ENCODE results near the gene RNF149.
A peak's percentile ranks its signal among the peaks of the same experiment; 100 is the strongest.

Gene RNF149

DNA sequence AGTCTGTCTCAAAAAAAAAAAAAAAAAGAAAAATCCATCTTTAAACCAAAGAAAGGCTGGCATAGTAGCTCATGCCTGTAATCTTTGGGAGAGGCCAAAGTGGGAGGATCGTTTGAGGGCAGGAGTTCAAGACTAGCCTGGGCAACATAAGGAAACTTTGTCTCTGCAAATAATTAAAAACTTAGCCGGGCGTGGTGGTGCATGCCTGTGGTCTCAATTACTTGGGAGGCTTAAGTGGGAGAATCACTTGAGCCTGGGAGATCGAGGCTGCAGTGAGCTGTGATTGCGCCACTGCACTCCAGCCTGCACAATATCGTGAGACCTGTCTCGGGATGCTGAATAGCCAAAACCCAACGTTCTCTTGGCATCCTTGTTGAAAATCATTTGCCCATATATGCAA lies 49.7 kb downstream of the RNF149 start:
- TF ChIP-seq CTCF (conservative IDR thresholded peaks at IDR 0.05; ENCODE audit: low read depth, low read length), result no peak
- H3K9ac ChIP-seq, result no peak overlapping the region
- H4K20me1 ChIP-seq (ENCODE audit: insufficient read depth), result no peaks in the 10 kb centered on the region
- H3K27me3 ChIP-seq (ENCODE audit: insufficient read depth, low read depth), result no peaks in the 10 kb centered on the region
- H3K79me2 ChIP-seq (ENCODE audit: insufficient read depth, low read depth), result peaks cover 22% of the 10 kb centered on the region
- H2AFZ ChIP-seq (ENCODE audit: low read depth), result no peak overlapping the region
- no peak overlapping the region for H3K4me2 ChIP-seq
- peaks cover 20% of the 10 kb centered on the region for H3K4me1 ChIP-seq (ENCODE audit: low read depth, poor library complexity, severe bottlenecking)
- H3K27ac ChIP-seq, result no peak overlapping the region
- peaks cover 8% of the 10 kb centered on the region; the same call in 1 of the 2 replicates for H3K36me3 ChIP-seq (ENCODE audit: insufficient read depth)
- no peak overlapping the region for H3K4me3 ChIP-seq (IDR thresholded peaks at IDR 0.05; ENCODE audit: insufficient read depth, low read depth, low read length)

GRCh38 chr2:101256316-101256715 lies 52.2 kb downstream of the RNF149 start:
- Histone ChIP-seq H3K4me1 (ENCODE audit: low read depth, poor library complexity, severe bottlenecking) (peaks cover 12% of the 10 kb centered on the region), H4K20me1 (ENCODE audit: insufficient read depth) (no peaks in the 10 kb centered on the region), H3K4me3 (IDR thresholded peaks at IDR 0.05; ENCODE audit: insufficient read depth, low read depth, low read length) (no peak overlapping the region), H3K4me2 (no peak overlapping the region), H2AFZ (ENCODE audit: low read depth) (no peak overlapping the region), H3K27me3 (ENCODE audit: insufficient read depth, low read depth) (no peaks in the 10 kb centered on the region), H3K27ac (no peak overlapping the region), H3K9ac (no peak overlapping the region), H3K36me3 (ENCODE audit: insufficient read depth) (no peaks in the 10 kb centered on the region), H3K79me2 (ENCODE audit: insufficient read depth, low read depth) (peaks cover 29% of the 10 kb centered on the region)
- TF ChIP-seq CTCF (conservative IDR thresholded peaks at IDR 0.05; ENCODE audit: low read depth, low read length), result no peak

- H3K4me1 ChIP-seq (ENCODE audit: low read depth, poor library complexity, severe bottlenecking), result peaks cover 12% of the 10 kb centered on the region
- no peak overlapping the region for H2AFZ ChIP-seq (ENCODE audit: low read depth)
- H3K9ac ChIP-seq, result no peak overlapping the region
- no peak overlapping the region; the same call in 1 of the 2 replicates for H3K4me2 ChIP-seq
- no peaks in the 10 kb centered on the region for H3K27me3 ChIP-seq (ENCODE audit: insufficient read depth, low read depth)
- H3K4me3 ChIP-seq (IDR thresholded peaks at IDR 0.05; ENCODE audit: insufficient read depth, low read depth, low read length), result no peak overlapping the region
- H3K79me2 ChIP-seq (ENCODE audit: insufficient read depth, low read depth), result peaks cover 29% of the 10 kb centered on the region
- H3K27ac ChIP-seq, result no peak overlapping the region
- TF ChIP-seq CTCF (conservative IDR thresholded peaks at IDR 0.05; ENCODE audit: low read depth, low read length), result no peak
- H4K20me1 ChIP-seq (ENCODE audit: insufficient read depth), result no peaks in the 10 kb centered on the region
- H3K36me3 ChIP-seq (ENCODE audit: insufficient read depth), result no peaks in the 10 kb centered on the region
Measured at GRCh38 chr2:101255501-101255900, 53.0 kb downstream of the RNF149 start.

DNA sequence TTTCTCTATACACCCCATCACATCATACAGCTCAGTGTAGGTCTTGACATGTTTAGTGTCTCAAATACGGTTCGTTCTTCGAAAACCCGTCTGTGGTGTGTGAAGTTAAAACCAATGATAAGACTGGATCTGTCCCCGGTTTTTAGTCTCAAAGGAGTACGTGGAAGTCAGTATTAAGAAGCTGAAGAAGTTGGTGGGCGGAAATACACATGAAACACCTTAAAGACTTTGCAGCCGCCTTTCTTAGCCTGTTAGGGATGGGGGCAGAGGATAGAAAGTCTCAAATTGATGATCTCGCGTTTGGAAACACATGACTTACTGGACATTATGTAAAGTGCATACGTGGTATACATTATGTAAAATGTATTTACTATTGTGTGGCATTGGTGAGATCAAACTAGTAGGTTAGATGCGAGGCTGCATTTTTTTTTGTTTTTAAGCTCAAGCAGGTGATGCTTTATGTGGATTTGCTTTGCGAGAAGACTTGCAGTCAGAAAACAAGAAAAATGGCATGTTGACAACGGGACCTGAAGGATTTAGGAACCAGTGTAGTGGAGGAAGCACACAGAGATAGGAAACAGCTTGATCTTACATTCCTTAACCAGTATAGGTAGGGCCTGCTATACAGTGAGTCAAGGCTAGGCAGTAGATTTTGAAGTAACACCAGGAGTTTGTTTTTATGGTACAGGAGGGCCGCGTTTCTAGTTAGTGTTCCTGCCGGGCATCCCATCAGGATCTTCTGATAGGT lies 54.6 kb downstream of the RNF149 start:
- Histone ChIP-seq H3K27ac (peak overlapping the region; percentile 88; the same call in 1 of the 2 replicates), H3K4me3 (IDR thresholded peaks at IDR 0.05; ENCODE audit: insufficient read depth, low read depth, low read length) (peak overlapping the region; percentile 75), H3K4me1 (ENCODE audit: low read depth, poor library complexity, severe bottlenecking) (peaks cover 12% of the 10 kb centered on the region), H3K27me3 (ENCODE audit: insufficient read depth, low read depth) (no peaks in the 10 kb centered on the region), H4K20me1 (ENCODE audit: insufficient read depth) (no peaks in the 10 kb centered on the region), H3K9ac (peak overlapping the region; percentile 93), H3K36me3 (ENCODE audit: insufficient read depth) (no peaks in the 10 kb centered on the region), H2AFZ (ENCODE audit: low read depth) (peak overlapping the region; percentile 83), H3K79me2 (ENCODE audit: insufficient read depth, low read depth) (peaks cover 29% of the 10 kb centered on the region), H3K4me2 (peak overlapping the region; percentile 87)
- TF ChIP-seq CTCF (conservative IDR thresholded peaks at IDR 0.05; ENCODE audit: low read depth, low read length), result no peak
